Measurements from ENCODE around the gene ATP6AP1.
A peak's percentile ranks its signal among the peaks of the same experiment; 100 is the strongest.

The ATP6AP1 gene

GRCh38 chrX:154413142-154413541 lies 15.3 kb upstream of the ATP6AP1 start:
- Histone ChIP-seq H3K4me3 (ENCODE audit: low read depth in 1 of 2, low read length in 1 of 2) (peak overlapping the region in 1 of 2 experiments; percentile 78), H3K9me3 (no peaks in the 10 kb centered on the region), H3K27ac (peak overlapping the region; percentile 93), H3K36me3 (no peaks in the 10 kb centered on the region), H3K27me3 (no peaks in the 10 kb centered on the region), H3K4me1 (ENCODE audit: control insufficient read depth in 1 of 2, insufficient read depth in 1 of 2, low read depth in 1 of 2, low read length in 1 of 2) (peaks cover 41 to 45% of the 10 kb centered on the region in 2 experiments)
- no peak for TF ChIP-seq CTCF (IDR thresholded peaks at IDR 0.05)

GRCh38 chrX:154417157-154417556 lies 11.3 kb upstream of the ATP6AP1 start:
- H3K27me3 ChIP-seq: no peaks in the 10 kb centered on the region
- no peaks in the 10 kb centered on the region for H3K9me3 ChIP-seq
- H3K36me3 ChIP-seq: peaks cover 10% of the 10 kb centered on the region
- TF ChIP-seq CTCF (IDR thresholded peaks at IDR 0.05): no peak
- no peak overlapping the region for H3K4me3 ChIP-seq (ENCODE audit: low read depth in 1 of 2, low read length in 1 of 2)
- peaks cover 19 to 20% of the 10 kb centered on the region in 2 experiments for H3K4me1 ChIP-seq (ENCODE audit: control insufficient read depth in 1 of 2, insufficient read depth in 1 of 2, low read depth in 1 of 2, low read length in 1 of 2)
- no peak overlapping the region for H3K27ac ChIP-seq

GRCh38 chrX:154419189-154419588 lies 9.3 kb upstream of the ATP6AP1 start:
- Histone ChIP-seq H3K27ac (no peak overlapping the region), H3K36me3 (peaks cover 10% of the 10 kb centered on the region), H3K9me3 (no peaks in the 10 kb centered on the region), H3K4me1 (ENCODE audit: control insufficient read depth in 1 of 2, insufficient read depth in 1 of 2, low read depth in 1 of 2, low read length in 1 of 2) (no peaks in the 10 kb centered on the region), H3K4me3 (ENCODE audit: low read depth in 1 of 2, low read length in 1 of 2) (no peak overlapping the region), H3K27me3 (no peaks in the 10 kb centered on the region)
- TF ChIP-seq CTCF (IDR thresholded peaks at IDR 0.05): no peak

- H3K4me1 ChIP-seq (ENCODE audit: control insufficient read depth in 1 of 2, insufficient read depth in 1 of 2, low read depth in 1 of 2, low read length in 1 of 2): no peaks in the 10 kb centered on the region
- no peak for TF ChIP-seq CTCF (IDR thresholded peaks at IDR 0.05)
Observed at GRCh38 chrX:154419688-154420401, 8.6 kb upstream of the ATP6AP1 start.

GRCh38 chrX:154420402-154420756 lies 8.1 kb upstream of the ATP6AP1 start:
- no peaks in the 10 kb centered on the region for H3K4me1 ChIP-seq (ENCODE audit: control insufficient read depth in 1 of 2, insufficient read depth in 1 of 2, low read depth in 1 of 2, low read length in 1 of 2)
- no peak overlapping the region for H3K27ac ChIP-seq
- no peaks in the 10 kb centered on the region for H3K9me3 ChIP-seq
- H3K36me3 ChIP-seq: peaks cover 10% of the 10 kb centered on the region
- no peak for TF ChIP-seq CTCF (IDR thresholded peaks at IDR 0.05)
- H3K4me3 ChIP-seq (ENCODE audit: low read depth in 1 of 2, low read length in 1 of 2): no peak overlapping the region
- H3K27me3 ChIP-seq: no peaks in the 10 kb centered on the region

More at GRCh38 chrX:154419688-154420401, 8.6 kb upstream of the ATP6AP1 start:
- Histone ChIP-seq H3K4me3 (ENCODE audit: low read depth in 1 of 2, low read length in 1 of 2) (no peak overlapping the region), H3K27ac (no peak overlapping the region), H3K36me3 (peaks cover 10% of the 10 kb centered on the region), H3K9me3 (no peaks in the 10 kb centered on the region), H3K27me3 (no peaks in the 10 kb centered on the region)

Measured in neutrophil (primary cell).